SK-N-SH (cell line): ENCODE data around the gene GAL3ST3.

Experiments
- EP300 ChIP-seq, 2 experiments: IDR thresholded peaks; 2 replicates each; pipeline versions ENCODE4 v1.4.0 to v1.6.1; 2012; ENCODE audit warnings: borderline replicate concordance in 1 of 2, low read depth in 1 of 2, low read length in 1 of 2
- GABPA ChIP-seq: IDR thresholded peaks from 2 replicates; pipeline ENCODE4 v1.4.0; 2012; ENCODE audit warnings: low read depth, mild to moderate bottlenecking
- JUND ChIP-seq: IDR thresholded peaks from 2 replicates; pipeline ENCODE4 v1.4.0; 2012
- NFIC ChIP-seq: IDR thresholded peaks from 2 replicates; pipeline ENCODE4 v1.4.0; 2012; ENCODE audit warnings: borderline replicate concordance
- RAD21 ChIP-seq: IDR thresholded peaks from 2 replicates; pipeline ENCODE4 v1.6.1; 2012; ENCODE audit warnings: mild to moderate bottlenecking, low read length
- RFX5 ChIP-seq: IDR thresholded peaks from 2 replicates; pipeline ENCODE4 v1.6.1; 2012; ENCODE audit warnings: mild to moderate bottlenecking, improper control_type of control experiment, low read length
- SIN3A ChIP-seq: IDR thresholded peaks from 2 replicates; pipeline ENCODE4 v1.6.1; 2012; ENCODE audit warnings: low read depth, mild to moderate bottlenecking, low read length, moderate library complexity, borderline replicate concordance
- SMC3 ChIP-seq: IDR thresholded peaks from 2 replicates; pipeline ENCODE4 v1.6.1; 2012; ENCODE audit warnings: low read depth, low read length, improper control_type of control experiment
- TAF1 ChIP-seq: IDR thresholded peaks from 2 replicates; pipeline ENCODE4 v1.6.1; 2012; ENCODE audit warnings: low read depth, mild to moderate bottlenecking, low read length, moderate library complexity, borderline replicate concordance
- TCF12 ChIP-seq: IDR thresholded peaks from 2 replicates; pipeline ENCODE4 v1.4.0; 2012
- TF ChIP-seq, protein P1 (sequence below): fragments of 200-600 bp; sonication (generic); IDR thresholded peaks from 2 replicates; pipeline ENCODE4 v1.6.1; 2017; ENCODE audit warnings: antibody characterized with exemption, mild to moderate bottlenecking, moderate library complexity
- TF ChIP-seq, protein P2 (sequence below): fragments of 150-350 bp; IDR thresholded peaks from 2 replicates; pipeline ENCODE4 v1.6.1; 2016; ENCODE audit warnings: mild to moderate bottlenecking, low read depth, low read length
- TF ChIP-seq, protein P3 (sequence below): fragments of 150-350 bp; IDR thresholded peaks from 2 replicates; pipeline ENCODE4 v1.6.1; 2017; ENCODE audit warnings: antibody characterized with exemption, low read length, low read depth, borderline replicate concordance
- TF ChIP-seq, protein P4 (sequence below): IDR thresholded peaks from 2 replicates; pipeline ENCODE4 v1.4.0; 2012; ENCODE audit warnings: low read depth, borderline replicate concordance

DNA sequence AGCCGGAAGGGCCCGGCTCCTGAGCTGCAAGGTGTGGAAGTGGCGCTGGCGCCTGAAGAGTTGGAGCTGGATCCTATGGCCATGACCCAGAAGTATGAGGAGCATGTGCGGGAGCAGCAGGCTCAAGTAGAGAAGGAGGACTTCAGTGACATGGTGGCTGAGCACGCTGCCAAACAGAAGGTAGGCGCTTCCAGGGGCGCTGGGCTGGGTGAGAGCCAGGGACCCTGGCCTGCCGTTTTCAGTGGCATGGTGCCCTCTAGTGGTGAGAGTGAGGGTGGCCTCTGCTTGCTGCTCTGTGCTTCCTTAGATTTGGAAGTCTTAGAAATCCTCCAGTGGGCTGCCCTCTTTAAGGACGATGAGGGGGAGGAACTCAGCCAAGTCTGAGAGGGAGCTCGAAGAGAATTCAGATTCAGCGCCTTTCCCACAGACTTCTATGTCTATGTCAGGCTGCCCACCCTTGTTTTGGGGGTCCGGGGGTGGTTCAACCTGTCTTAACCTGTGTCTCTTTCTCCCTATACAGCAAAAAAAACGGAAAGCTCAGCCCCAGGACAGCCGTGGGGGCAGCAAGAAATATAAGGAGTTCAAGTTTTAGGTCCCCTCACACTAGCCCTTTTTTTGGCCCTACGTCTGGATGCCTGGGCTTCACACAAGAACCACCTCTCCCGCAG is 19.3 kb upstream of the GAL3ST3 start:
- no peak for TF ChIP-seq RFX5
- TF ChIP-seq, protein P1, sequence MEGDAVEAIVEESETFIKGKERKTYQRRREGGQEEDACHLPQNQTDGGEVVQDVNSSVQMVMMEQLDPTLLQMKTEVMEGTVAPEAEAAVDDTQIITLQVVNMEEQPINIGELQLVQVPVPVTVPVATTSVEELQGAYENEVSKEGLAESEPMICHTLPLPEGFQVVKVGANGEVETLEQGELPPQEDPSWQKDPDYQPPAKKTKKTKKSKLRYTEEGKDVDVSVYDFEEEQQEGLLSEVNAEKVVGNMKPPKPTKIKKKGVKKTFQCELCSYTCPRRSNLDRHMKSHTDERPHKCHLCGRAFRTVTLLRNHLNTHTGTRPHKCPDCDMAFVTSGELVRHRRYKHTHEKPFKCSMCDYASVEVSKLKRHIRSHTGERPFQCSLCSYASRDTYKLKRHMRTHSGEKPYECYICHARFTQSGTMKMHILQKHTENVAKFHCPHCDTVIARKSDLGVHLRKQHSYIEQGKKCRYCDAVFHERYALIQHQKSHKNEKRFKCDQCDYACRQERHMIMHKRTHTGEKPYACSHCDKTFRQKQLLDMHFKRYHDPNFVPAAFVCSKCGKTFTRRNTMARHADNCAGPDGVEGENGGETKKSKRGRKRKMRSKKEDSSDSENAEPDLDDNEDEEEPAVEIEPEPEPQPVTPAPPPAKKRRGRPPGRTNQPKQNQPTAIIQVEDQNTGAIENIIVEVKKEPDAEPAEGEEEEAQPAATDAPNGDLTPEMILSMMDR, result peak; percentile 92
- no peak for TF ChIP-seq TCF12
- no peak for TF ChIP-seq GABPA
- TF ChIP-seq, protein P2, sequence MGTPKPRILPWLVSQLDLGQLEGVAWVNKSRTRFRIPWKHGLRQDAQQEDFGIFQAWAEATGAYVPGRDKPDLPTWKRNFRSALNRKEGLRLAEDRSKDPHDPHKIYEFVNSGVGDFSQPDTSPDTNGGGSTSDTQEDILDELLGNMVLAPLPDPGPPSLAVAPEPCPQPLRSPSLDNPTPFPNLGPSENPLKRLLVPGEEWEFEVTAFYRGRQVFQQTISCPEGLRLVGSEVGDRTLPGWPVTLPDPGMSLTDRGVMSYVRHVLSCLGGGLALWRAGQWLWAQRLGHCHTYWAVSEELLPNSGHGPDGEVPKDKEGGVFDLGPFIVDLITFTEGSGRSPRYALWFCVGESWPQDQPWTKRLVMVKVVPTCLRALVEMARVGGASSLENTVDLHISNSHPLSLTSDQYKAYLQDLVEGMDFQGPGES, result no peak
- no peak for TF ChIP-seq TAF1
- peak; percentile 69 for TF ChIP-seq SMC3
- peak; percentile 76 for TF ChIP-seq RAD21
- no peak for TF ChIP-seq NFIC
- TF ChIP-seq, protein P3, sequence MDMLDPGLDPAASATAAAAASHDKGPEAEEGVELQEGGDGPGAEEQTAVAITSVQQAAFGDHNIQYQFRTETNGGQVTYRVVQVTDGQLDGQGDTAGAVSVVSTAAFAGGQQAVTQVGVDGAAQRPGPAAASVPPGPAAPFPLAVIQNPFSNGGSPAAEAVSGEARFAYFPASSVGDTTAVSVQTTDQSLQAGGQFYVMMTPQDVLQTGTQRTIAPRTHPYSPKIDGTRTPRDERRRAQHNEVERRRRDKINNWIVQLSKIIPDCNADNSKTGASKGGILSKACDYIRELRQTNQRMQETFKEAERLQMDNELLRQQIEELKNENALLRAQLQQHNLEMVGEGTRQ, result no peak
- no peak for TF ChIP-seq SIN3A
- TF ChIP-seq EP300 (IDR thresholded peaks at IDR 0.05; ENCODE audit: borderline replicate concordance in 1 of 2, low read depth in 1 of 2, low read length in 1 of 2), result no peak
- TF ChIP-seq, protein P4, sequence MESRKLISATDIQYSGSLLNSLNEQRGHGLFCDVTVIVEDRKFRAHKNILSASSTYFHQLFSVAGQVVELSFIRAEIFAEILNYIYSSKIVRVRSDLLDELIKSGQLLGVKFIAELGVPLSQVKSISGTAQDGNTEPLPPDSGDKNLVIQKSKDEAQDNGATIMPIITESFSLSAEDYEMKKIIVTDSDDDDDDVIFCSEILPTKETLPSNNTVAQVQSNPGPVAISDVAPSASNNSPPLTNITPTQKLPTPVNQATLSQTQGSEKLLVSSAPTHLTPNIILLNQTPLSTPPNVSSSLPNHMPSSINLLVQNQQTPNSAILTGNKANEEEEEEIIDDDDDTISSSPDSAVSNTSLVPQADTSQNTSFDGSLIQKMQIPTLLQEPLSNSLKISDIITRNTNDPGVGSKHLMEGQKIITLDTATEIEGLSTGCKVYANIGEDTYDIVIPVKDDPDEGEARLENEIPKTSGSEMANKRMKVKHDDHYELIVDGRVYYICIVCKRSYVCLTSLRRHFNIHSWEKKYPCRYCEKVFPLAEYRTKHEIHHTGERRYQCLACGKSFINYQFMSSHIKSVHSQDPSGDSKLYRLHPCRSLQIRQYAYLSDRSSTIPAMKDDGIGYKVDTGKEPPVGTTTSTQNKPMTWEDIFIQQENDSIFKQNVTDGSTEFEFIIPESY, result no peak
- TF ChIP-seq JUND, result no peak
